Measurements from ENCODE around the gene GNG12. TPM values are rescaled to one million over a fixed set of nuclear protein-coding genes. Genes with fewer than 3 reads are reported as not detected.

Gene GNG12
- polyA plus RNA-seq, 3 donors = 0.03 TPM; not detected in 2

DNA sequence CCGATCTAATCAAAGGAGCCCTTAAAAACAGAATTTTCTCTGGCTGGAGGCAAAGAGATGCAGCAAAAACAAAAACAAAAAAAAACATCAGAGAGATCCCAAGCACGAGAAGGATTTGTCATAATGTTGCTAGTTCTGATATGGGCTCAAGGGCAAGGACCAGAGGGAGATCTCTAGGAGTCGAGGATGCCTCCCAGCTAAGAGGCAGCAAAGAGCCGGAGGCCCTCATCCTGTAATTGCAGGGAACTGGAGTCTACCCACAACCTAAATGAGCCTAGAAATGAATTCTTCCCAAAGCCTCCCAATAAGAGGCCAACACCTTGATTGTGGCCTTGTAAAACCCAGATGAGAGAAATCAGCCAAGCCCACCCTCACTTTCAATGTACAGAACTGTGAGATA, 12.0 kb downstream of the GNG12 start:
- TF ChIP-seq, protein P1, sequence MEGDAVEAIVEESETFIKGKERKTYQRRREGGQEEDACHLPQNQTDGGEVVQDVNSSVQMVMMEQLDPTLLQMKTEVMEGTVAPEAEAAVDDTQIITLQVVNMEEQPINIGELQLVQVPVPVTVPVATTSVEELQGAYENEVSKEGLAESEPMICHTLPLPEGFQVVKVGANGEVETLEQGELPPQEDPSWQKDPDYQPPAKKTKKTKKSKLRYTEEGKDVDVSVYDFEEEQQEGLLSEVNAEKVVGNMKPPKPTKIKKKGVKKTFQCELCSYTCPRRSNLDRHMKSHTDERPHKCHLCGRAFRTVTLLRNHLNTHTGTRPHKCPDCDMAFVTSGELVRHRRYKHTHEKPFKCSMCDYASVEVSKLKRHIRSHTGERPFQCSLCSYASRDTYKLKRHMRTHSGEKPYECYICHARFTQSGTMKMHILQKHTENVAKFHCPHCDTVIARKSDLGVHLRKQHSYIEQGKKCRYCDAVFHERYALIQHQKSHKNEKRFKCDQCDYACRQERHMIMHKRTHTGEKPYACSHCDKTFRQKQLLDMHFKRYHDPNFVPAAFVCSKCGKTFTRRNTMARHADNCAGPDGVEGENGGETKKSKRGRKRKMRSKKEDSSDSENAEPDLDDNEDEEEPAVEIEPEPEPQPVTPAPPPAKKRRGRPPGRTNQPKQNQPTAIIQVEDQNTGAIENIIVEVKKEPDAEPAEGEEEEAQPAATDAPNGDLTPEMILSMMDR (IDR thresholded peaks at IDR 0.05) = no peak
- Mint-ChIP-seq H3K36me3 (no peaks in the 10 kb centered on the region), H3K9me3 (peaks cover 0 to 7% (median 3%) of the 10 kb centered on the region in 7 donors), H3K4me1 (no peaks in the 10 kb centered on the region), H3K27me3 (ENCODE audit: low read depth in 3 of 3) (peaks cover 2 to 7% (median 6%) of the 10 kb centered on the region in 3 donors), H3K27ac (no peak overlapping the region), H3K4me3 (no peak overlapping the region)
- Histone ChIP-seq H3K4me1 (ENCODE audit: control insufficient read depth in 1 of 2, insufficient read depth in 2 of 2, low read length in 2 of 2) (no peaks in the 10 kb centered on the region), H3K79me2 (ENCODE audit: insufficient read depth, low read length) (no peaks in the 10 kb centered on the region), H3K27me3 (ENCODE audit: control insufficient read depth in 2 of 2, insufficient read depth in 2 of 2, low read length in 2 of 2) (no peaks in the 10 kb centered on the region), H3K27ac (ENCODE audit: low read depth in 1 of 2, low read length in 2 of 2) (no peak overlapping the region), H3K36me3 (replicated peaks in 1 of 2; ENCODE audit: control insufficient read depth in 1 of 2, insufficient read depth in 2 of 2, low read length in 2 of 2) (no peaks in the 10 kb centered on the region), H3K9me3 (replicated peaks in 1 of 2; ENCODE audit: control insufficient read depth in 1 of 2, insufficient read depth in 1 of 2, low read length in 2 of 2) (peaks cover 0 to 3% of the 10 kb centered on the region in 2 donors), H4K20me1 (ENCODE audit: insufficient read depth, low read length) (no peaks in the 10 kb centered on the region), H3K4me2 (replicated peaks; ENCODE audit: extremely low read depth, low read length, poor library complexity, severe bottlenecking) (no peak overlapping the region), H3K9ac (ENCODE audit: insufficient read depth, low read length, poor library complexity, severe bottlenecking) (no peak overlapping the region), H2AFZ (ENCODE audit: insufficient read depth, low read depth, low read length, poor library complexity, severe bottlenecking) (no peak overlapping the region), H3K4me3 (replicated peaks in 1 of 3; ENCODE audit: low read depth in 2 of 3, low read length in 3 of 3) (no peak overlapping the region)
- DNase-seq = no peak
- no CpG with 5 or more reads among the region's 4 CpGs for WGBS (ENCODE audit: insufficient coverage)
- intact Hi-C loops (cut with micrococcal nuclease) = no loop called here

DNA sequence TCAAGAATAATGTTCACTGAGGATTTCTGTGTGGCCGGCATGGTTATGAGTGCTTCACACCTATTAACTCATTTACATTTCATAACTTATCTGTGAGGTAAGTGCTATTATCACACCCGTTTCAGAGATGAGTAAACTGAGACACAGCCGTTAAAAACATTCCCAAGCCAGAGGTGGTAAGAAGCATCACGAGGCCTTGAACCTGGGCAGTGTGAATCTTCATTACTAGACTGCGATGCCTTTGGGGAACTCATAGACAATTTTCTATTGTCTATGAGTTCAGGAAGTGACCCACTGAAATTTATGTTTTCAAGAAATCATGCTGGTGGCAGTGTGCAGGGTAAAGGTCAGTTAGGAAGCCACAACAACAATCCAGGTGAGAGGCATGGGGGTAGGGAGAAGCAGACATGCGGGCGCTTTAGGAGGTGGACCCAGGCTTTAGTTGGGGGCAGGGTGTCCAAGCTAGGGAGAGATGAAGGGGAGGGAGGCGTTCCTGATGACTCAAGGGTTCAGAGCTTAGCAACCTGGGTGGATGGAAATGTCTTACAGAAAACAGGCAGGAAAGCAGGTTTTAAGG, 14.5 kb downstream of the GNG12 start:
- Histone ChIP-seq H2AFZ (ENCODE audit: insufficient read depth, low read depth, low read length, poor library complexity, severe bottlenecking) (no peak overlapping the region), H3K27ac (ENCODE audit: low read depth in 1 of 2, low read length in 2 of 2) (no peak overlapping the region), H4K20me1 (ENCODE audit: insufficient read depth, low read length) (no peaks in the 10 kb centered on the region), H3K9me3 (replicated peaks in 1 of 2; ENCODE audit: control insufficient read depth in 1 of 2, insufficient read depth in 1 of 2, low read length in 2 of 2) (peaks cover 0 to 4% of the 10 kb centered on the region in 2 donors), H3K36me3 (replicated peaks in 1 of 2; ENCODE audit: control insufficient read depth in 1 of 2, insufficient read depth in 2 of 2, low read length in 2 of 2) (no peaks in the 10 kb centered on the region), H3K9ac (ENCODE audit: insufficient read depth, low read length, poor library complexity, severe bottlenecking) (no peak overlapping the region), H3K4me3 (replicated peaks in 1 of 3; ENCODE audit: low read depth in 2 of 3, low read length in 3 of 3) (no peak overlapping the region), H3K4me2 (replicated peaks; ENCODE audit: extremely low read depth, low read length, poor library complexity, severe bottlenecking) (no peak overlapping the region), H3K27me3 (ENCODE audit: control insufficient read depth in 2 of 2, insufficient read depth in 2 of 2, low read length in 2 of 2) (no peaks in the 10 kb centered on the region), H3K4me1 (ENCODE audit: control insufficient read depth in 1 of 2, insufficient read depth in 2 of 2, low read length in 2 of 2) (no peaks in the 10 kb centered on the region), H3K79me2 (ENCODE audit: insufficient read depth, low read length) (no peaks in the 10 kb centered on the region)
- no peaks in the 10 kb centered on the region for H3K4me1 Mint-ChIP-seq
- no peaks in the 10 kb centered on the region for H3K36me3 Mint-ChIP-seq
- DNase-seq = no peak
- no peak overlapping the region for H3K27ac Mint-ChIP-seq
- TF ChIP-seq, protein P1 (IDR thresholded peaks at IDR 0.05) = no peak
- intact Hi-C loops (cut with micrococcal nuclease) = no loop called here
- H3K9me3 Mint-ChIP-seq = peaks cover 0 to 7% (median 3%) of the 10 kb centered on the region in 7 donors
- H3K4me3 Mint-ChIP-seq = no peak overlapping the region
- H3K27me3 Mint-ChIP-seq (ENCODE audit: low read depth in 3 of 3) = peaks cover 0 to 4% (median 3%) of the 10 kb centered on the region in 3 donors
- 93% methylated on average over 5 of the region's 8 CpGs for WGBS (ENCODE audit: insufficient coverage)

Measured in CD14-positive monocyte (primary cell).